ENCODE data around the gene POLR2B.

Gene POLR2B

GRCh38 chr4:56978750-56979303 is at the start of gene POLR2B:
Gene POLR2B, plus strand, starts transcription at chr4:56978896. Its CDS starts 90 bp downstream, at chr4:56978986.
- no peak for TF ChIP-seq CTCF (IDR thresholded peaks at IDR 0.05)

- no peak for TF ChIP-seq CTCF (IDR thresholded peaks at IDR 0.05)
These were observed 48.1 kb upstream of the POLR2B start for GRCh38 chr4:56930638-56931037.

GRCh38 chr4:56931924-56932323 is 46.8 kb upstream of the POLR2B start:
- no peak for TF ChIP-seq CTCF (IDR thresholded peaks at IDR 0.05)

GRCh38 chr4:56937262-56937661 is 41.4 kb upstream of the POLR2B start:
- TF ChIP-seq CTCF (IDR thresholded peaks at IDR 0.05), result no peak

- no peak for TF ChIP-seq CTCF (IDR thresholded peaks at IDR 0.05)
These were observed 38.3 kb upstream of the POLR2B start for GRCh38 chr4:56940403-56940802.

GRCh38 chr4:56940971-56941370 is 37.7 kb upstream of the POLR2B start:
- TF ChIP-seq CTCF (IDR thresholded peaks at IDR 0.05), result no peak

- TF ChIP-seq CTCF (IDR thresholded peaks at IDR 0.05), result no peak
These were observed 37.3 kb upstream of the POLR2B start for GRCh38 chr4:56941403-56941802.

All from LNCAP (cell line).